GM19035 (cell line): ENCODE results near the gene TMEM212.
"Not testable (repeated sequence)": the region's sequence is repeated elsewhere in the genome, so short reads cannot be mapped to it uniquely, and the experiment has no call there.

ENCODE experiments used
- ATAC-seq: cut with Tn5 transposase; IDR thresholded peaks from one replicate; pipeline ENCODE4 v1.9.1; 2021; ENCODE audit not compliant: unreplicated experiment

TMEM212 gene

GRCh38 chr3:171812811-171813210 lies 30.3 kb upstream of the TMEM212 start:
- ATAC-seq, result no peak

DNA sequence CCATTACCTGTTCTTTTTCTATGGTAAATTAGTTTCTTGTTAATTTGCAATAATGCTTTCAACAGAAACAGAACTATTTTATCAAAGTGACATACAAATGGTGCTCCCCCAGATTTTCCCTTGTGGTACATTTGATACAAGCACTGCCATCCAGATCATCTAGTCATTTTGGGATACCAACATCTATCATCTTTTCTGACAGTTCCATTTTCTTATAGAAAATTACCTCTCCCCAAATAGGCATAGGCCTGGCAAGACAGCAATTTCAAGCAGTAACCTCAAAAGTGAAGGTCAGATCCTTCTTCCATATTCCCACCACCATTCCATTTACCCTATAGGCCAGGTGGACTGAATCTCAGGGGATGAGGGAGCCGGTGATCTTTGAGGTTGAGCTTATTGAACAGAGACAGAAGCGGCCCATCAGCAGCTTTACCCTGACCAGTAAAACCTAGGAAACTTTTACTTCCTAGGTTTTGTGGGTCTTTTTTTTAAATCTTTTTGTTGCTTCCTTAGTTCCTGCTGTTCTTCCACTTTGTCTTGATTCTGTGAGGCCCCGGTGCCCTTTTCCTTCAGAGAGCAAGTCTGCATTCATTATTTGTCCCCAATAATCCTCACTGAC lies 29.8 kb upstream of the TMEM212 start:
- no peak for ATAC-seq

DNA sequence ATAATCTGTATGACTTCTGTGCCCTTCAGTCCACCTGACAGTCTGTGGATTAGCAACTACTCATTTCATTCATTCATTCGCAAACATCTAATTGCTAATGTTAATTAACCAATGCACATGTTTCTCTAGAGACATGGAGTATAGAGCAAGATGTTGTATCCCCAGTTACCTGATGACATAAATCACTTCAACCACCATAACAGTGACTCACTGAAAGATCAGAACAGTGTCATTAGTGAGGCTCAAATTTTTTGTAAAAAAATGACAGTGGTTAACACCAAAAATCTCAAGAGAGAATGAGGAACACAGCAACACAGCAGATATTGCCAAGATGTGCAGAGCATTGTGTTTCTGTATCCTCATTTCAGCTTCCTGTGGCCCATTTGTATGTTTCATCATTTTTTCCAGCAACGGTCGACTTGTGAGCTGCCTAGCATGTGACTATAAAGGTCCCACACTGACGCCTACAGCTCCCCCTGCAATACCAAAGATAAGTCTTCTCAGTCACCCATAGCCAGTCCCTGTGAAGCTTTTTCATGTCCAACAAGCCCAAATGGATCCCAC lies 29.2 kb upstream of the TMEM212 start:
- ATAC-seq, result no peak

DNA sequence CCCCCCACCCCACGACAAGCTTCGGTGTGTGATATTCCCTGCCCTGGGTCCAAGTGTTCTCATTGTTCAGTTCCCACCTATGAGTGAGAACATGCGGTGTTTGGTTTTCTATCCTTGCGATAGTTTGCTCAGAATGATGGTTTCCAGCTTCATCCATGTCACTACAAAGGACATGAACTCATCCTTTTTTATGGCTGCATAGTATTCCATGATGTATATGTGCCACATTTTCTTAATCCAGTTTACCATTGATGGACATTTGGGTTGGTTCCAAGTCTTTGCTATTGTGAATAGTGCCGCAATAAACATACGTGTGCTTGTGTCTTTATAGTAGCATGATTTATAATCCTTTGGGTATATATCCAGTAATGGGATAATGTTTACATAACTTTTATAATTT lies 28.5 kb upstream of the TMEM212 start:
- not testable (repeated sequence) for ATAC-seq

DNA sequence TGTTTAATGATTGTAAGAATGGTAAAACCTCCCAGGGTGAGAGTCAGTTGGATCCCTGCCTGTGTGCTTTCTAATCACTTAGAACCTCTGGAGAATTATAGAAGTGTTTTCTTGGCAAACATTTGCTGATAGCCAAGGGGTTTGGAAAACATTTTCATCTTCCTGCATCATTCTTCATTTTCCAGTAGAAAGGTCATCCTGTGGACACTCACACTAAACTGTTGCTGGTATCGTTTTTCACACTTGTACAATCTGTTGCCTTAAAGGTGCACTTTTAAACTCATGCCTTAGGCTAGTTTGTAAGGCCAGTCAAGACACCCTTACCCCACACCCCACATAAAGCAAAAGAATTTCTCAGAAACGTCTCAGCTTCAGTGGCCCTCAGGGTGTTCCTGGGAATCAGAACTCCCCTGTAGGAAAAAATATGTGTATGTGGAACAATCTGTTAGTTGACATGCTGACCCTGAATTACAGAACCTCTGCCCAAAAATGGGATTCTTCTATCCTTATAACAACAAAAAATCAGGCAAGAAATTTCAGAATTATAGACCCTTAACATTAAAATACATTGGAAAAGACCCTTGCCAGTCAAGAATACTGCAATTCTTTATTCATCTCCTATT lies 27.1 kb upstream of the TMEM212 start:
- no peak for ATAC-seq

DNA sequence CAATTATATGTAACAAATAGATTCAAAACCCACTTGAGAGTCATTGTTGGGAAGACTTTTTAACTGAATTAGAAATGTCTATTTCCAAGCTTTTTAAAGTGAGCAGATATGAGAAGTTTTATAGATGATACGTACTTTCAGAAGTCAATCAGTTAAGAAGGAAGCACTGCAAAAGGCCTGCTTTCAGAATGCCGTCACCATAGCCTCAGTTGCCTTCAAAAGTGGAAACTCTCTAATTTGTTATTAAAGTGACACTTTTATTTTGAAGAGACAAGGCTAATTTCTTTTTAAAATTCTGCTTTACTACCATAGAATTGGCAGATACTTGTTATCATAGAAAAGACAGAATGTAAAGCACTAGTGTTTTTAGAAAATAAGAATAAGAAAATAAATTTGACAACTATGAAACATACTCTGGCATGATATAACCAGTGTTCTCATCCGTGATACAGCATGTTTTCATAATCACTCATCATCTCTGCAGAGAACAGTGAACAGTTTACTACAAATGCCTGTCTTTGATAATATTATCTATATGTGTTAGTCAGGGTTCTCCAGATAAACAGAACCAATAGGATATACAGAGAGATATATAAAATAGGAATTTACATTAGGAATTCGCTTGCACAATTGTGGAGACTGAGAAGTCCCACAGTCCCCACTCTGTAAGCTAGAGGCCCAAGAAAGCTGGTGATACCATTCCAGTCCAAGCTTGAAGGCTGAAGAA lies 25.9 kb upstream of the TMEM212 start:
- no peak for ATAC-seq

- no peak for ATAC-seq
Observed at GRCh38 chr3:171821044-171821443, 22.1 kb upstream of the TMEM212 start.

DNA sequence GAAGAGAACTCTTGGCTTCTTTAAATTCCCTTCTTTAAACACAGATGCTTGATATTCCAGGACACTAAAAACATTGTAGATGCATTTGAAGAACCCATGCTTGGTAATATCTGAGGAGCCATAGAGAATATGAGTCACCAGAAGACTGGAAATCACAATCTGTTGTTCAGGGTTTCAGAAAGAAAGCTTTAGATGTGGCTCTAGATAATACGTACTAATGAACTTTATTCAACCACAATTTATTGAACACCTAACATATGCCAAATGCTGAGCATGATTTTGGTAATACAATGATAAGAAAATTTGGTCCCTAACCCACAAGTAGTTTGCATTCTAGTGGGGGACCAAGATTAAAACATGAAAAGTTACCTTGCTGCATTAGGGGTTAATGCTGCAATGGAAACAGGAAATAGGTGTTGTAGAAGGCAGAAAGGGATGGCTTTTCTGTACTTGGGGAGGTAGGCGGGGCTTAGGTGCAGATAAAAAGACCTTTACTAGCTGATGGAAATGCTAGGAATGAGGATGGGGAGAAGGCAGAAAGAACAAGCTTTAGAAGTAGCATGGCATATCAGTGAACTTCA lies 21.3 kb upstream of the TMEM212 start:
- no peak for ATAC-seq

GRCh38 chr3:171822431-171823106 lies 20.6 kb upstream of the TMEM212 start:
- ATAC-seq, result no peak

DNA sequence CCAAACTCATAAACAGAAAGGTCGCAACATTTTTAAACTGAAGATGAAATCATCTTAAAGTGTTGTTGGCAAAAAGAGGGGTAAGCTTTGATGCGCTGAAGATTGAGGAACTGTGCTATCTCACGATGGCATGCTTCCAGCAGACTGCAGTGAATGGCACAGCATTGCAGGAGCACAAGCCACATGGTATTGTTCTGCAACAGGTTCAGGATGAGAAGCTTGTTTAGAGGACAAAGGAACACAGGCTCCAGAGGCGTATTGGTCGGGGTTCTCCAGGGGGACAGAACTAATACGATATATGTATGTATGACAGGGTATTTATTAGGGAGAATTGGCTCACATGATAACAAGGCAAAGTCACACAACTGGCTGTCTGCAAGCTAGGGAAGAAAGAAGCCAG lies 19.0 kb upstream of the TMEM212 start:
- ATAC-seq, result no peak

- ATAC-seq, result no peak
Observed at GRCh38 chr3:171824824-171825221, 18.3 kb upstream of the TMEM212 start.

- no peak for ATAC-seq
Observed at GRCh38 chr3:171825222-171825828, 17.8 kb upstream of the TMEM212 start.

DNA sequence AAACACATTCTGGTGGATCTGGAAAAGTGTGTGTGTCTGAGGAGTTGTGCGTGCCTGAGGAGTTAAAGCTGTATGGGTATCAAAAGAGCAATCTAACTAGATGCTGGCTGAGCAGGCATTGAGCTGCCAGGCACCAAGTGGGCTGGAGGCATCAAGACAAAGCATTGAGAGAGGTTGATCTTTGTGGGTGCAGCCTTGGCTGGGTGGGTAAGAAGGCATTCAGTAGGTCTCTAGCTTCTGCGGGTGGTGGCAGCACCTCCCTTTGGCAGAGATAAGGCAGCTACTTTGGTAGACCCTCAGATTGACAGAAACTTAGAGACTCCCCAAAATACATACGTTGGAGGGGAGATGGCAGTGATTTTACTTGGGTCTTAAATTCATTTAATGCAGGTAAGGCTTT lies 15.8 kb upstream of the TMEM212 start:
- no peak for ATAC-seq

DNA sequence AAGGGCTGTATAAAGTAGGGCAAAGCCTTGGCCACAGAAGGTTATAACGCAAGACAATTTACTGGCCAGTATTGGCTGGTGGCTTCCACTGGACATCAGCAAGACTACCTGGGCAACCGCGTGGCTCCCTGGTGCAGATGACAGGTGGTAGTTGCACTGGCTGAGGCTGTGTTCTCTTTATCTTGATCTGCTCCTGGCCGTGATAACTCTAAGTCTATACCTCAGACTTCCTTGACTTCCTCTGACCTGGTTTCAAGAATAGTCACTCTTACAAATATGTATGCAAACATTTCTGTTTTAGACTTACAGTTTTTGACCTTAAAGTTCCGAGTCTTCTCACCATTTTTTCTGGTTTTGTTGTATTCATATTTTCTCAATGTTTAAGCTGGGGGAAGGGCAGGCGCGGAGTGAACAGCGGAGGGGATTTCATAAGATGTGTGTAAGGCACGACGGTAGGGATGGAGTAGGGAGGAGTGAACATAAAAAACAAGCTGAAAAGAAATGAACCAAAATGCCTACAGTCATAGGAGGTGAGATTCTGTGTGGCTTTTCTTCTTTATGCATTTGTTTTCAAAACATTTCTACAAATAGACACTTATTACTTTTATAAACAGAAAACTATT lies 15.2 kb upstream of the TMEM212 start:
- ATAC-seq, result no peak

DNA sequence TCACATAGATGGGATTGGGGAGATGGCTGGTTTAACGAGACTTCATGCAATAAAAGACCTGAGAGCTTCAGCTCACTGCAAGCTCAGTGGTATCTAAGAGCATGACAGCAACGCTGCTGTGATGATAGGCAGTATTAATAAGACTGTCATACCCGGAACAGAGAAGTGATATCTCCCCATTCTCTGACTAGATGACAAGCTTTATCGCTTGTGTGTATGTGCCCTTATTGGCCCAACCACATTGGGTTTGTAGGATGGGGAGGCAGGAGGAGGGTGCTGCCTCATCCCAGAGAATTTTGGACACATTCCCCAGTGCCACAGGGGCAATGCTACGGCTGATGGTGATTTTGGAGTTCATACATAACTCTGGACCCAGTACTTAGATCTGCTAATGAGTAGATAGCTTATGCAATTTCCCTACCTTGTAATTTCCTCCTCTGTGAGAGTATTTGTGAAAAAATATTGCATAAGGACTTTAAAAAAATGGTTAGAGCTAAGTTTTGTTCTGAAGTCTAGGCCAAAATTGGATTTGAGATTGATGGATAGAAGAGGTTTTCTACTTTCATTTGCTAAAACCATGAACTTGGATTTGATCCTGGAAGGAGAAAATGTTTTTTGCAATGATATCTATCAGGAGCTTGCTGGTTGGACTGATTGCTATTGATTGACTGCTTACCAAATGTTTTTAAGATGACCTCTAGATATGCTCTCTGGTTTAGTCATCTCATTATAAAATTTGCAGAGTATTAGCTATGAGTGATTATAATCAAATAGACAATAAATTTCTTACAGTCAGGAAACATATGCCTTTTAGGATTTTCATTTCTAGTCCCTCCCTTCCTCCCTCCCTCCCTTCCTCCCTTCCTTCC lies 14.0 kb upstream of the TMEM212 start:
- no peak for ATAC-seq

- no peak for ATAC-seq
Observed at GRCh38 chr3:171829841-171830517, 13.2 kb upstream of the TMEM212 start.

GRCh38 chr3:171830518-171830875 lies 12.7 kb upstream of the TMEM212 start:
- no peak for ATAC-seq

DNA sequence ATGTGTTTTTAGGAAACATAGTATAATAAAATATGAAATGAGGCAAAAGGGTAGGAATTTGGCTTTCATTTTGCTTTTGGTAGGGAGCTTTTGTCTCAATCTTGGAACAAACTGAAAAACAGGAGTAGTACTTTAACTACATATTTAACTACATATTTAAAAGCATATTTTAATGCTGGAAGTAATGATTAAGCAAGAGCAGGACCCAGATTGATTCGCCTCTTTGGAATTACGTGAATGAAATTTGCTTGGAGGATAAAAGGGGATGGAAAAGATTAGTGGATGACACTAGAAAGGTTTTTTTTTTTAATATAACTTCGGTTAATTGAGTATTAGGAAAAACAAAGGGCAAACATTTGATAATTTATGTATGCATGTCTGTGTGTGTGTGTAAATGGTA lies 11.2 kb upstream of the TMEM212 start:
- no peak for ATAC-seq

- no peak for ATAC-seq
Observed at GRCh38 chr3:171832989-171833388, 10.2 kb upstream of the TMEM212 start.
